Thyroid gland (tissue), 4 donors: ENCODE measurements around the gene ATP5PF.

Experiments used
- CTCF ChIP-seq, 6 experiments: fragments of 200-600 bp in 3 of 6; fragments of 450-650 bp in 3 of 6; sonication (generic) in 3 of 6; IDR thresholded peaks; one replicate each; pipeline ENCODE4 v1.5.1; 2016 to 2019; ENCODE audit warnings: antibody characterized with exemption in 6 of 6, mild to moderate bottlenecking in 2 of 6, inconsistent platforms in 1 of 6, moderate library complexity in 1 of 6
- POLR2A ChIP-seq, 2 donors: fragments of 450-650 bp; IDR thresholded peaks; one replicate each; pipeline ENCODE4 v1.6.1; 2017; ENCODE audit warnings: antibody characterized with exemption in 2 of 2, mild to moderate bottlenecking in 2 of 2, moderate library complexity in 1 of 2

DNA sequence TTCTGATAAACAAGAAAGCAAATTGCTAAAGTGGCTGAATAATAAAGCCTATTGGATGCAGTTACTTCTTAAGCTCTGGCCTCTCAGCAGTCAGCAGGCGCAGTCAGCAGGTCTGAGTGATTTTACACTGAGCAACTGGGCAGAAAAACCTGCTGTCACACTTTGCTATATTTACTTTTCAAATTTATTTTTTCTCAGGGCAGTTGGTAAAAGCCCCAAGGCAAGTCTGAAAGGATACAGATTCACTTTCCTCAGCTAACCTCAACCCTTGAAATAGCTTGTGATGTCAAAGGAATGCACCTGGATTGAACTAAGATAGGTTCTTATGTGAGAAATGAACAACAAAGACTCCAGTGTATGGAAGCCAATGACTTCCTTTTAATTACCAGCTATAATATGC, 34.0 kb downstream of the ATP5PF start:
- TF ChIP-seq POLR2A (IDR thresholded peaks at IDR 0.05) (no peak), CTCF (IDR thresholded peaks at IDR 0.05) (no peak)
